HEK293T (cell line): ENCODE data around the gene UNC119B.

Experiments
- ELF4 ChIP-seq: fragments of 450-650 bp; IDR thresholded peaks from 2 replicates; pipeline ENCODE4 v1.6.1; 2017; ENCODE audit warnings: antibody characterized with exemption
- FOXA1 ChIP-seq: fragments of 450-650 bp; IDR thresholded peaks from 2 replicates; pipeline ENCODE4 v1.6.1; 2016; ENCODE audit warnings: mild to moderate bottlenecking

- TF ChIP-seq ELF4, result no peak
- no peak for TF ChIP-seq FOXA1
Observed at GRCh38 chr12:120702637-120703036, 7.6 kb upstream of the UNC119B start.
